A549 (cell line): Measurements from ENCODE around the gene PRKCQ.

Experiments
- CHD4 ChIP-seq: fragments of 200-600 bp; sonication (generic); IDR thresholded peaks from 2 replicates; pipeline ENCODE4 v1.6.1; 2016; ENCODE audit warnings: antibody characterized with exemption, mild to moderate bottlenecking, borderline replicate concordance
- CTCF ChIP-seq: fragments of >200 bp; sonication (Bioruptor Twin); formaldehyde crosslinking; IDR thresholded peaks from 3 replicates; pipeline ENCODE4 v1.5.1; 2016
- NFE2L2 ChIP-seq: fragments of 150-350 bp; conservative IDR thresholded peaks from 2 replicates; pipeline ENCODE4 v1.6.1; 2014; ENCODE audit warnings: low read length
- SMC3 ChIP-seq: fragments of >200 bp; sonication (Bioruptor Twin); formaldehyde crosslinking; IDR thresholded peaks from 3 replicates; pipeline ENCODE4 v1.6.1; 2018; ENCODE audit warnings: inconsistent platforms
- USF2 ChIP-seq: fragments of 450-650 bp; IDR thresholded peaks from 2 replicates; pipeline ENCODE4 v1.6.1; 2014; ENCODE audit warnings: antibody characterized with exemption

- TF ChIP-seq CTCF = no peak
- no peak for TF ChIP-seq CHD4
- TF ChIP-seq USF2 = no peak
- no peak for TF ChIP-seq SMC3
- no peak for TF ChIP-seq NFE2L2
Observed at GRCh38 chr10:6558759-6559461, 21.2 kb downstream of the PRKCQ start.
